Panc1 (cell line): ENCODE measurements around the gene CHRDL1. TPM values are rescaled to one million over a fixed set of nuclear protein-coding genes. Genes with fewer than 3 reads are reported as not detected.

Experiments used
- ATAC-seq: fragments of 200-7000 bp; cut with Tn5 transposase; 2 replicates; pipeline ENCODE4 v1.9.1; 2020; ENCODE audit warnings: mild to moderate bottlenecking, moderate library complexity
- BruUV-seq: library from RNA; stranded (reverse); fragments of 400-500 nt; replicated peaks from 2 replicates; lab custom pipeline; 2021; lab: Mats Ljungman, UMichigan
- CTCF ChIA-PET: fragments of 300-600 bp; sonication (Branson Sonifier 250); formaldehyde crosslinking; loops from one replicate; lab custom pipeline; 2022; ENCODE audit warnings: antibody characterized with exemption; lab: Charles Lee
- POLR2A ChIA-PET: fragments of 300-600 bp; sonication (Branson Sonifier 250); formaldehyde crosslinking; loops from one replicate; lab custom pipeline; 2022; ENCODE audit warnings: antibody characterized with exemption; lab: Charles Lee
- DNase-seq: peaks from one replicate; pipeline ENCODE4 v3.0.0-alpha.2; 2010; ENCODE audit warnings: low read depth, low spot score
- H3K27ac ChIP-seq: 2 replicates; pipeline ENCODE4 v1.5.1; 2011; ENCODE audit warnings: mild to moderate bottlenecking, low read length, inconsistent platforms
- H3K27me3 ChIP-seq: fragments of 200-500 bp; sonication (Bioruptor generic); 2 replicates; pipeline ENCODE4 v1.6.0; 2014; ENCODE audit warnings: low read length, inconsistent platforms; ENCODE audit not compliant: control insufficient read depth, insufficient read depth
- H3K36me3 ChIP-seq: fragments of 200-500 bp; sonication (Bioruptor generic); 2 replicates; pipeline ENCODE4 v1.5.1; 2014; ENCODE audit warnings: inconsistent platforms, mild to moderate bottlenecking, low read length, moderate library complexity; ENCODE audit not compliant: control insufficient read depth, insufficient read depth
- H3K4me1 ChIP-seq: 2 replicates; pipeline ENCODE4 v1.5.1; 2011; ENCODE audit warnings: inconsistent platforms, mild to moderate bottlenecking, low read length, moderate library complexity; ENCODE audit not compliant: control insufficient read depth, insufficient read depth
- H3K4me3 ChIP-seq, 2 experiments: 2 replicates each; pipeline ENCODE4 v1.5.1; 2011 to 2012; ENCODE audit warnings: low read depth in 2 of 2, low read length in 2 of 2, mild to moderate bottlenecking in 2 of 2, inconsistent platforms in 1 of 2, moderate library complexity in 1 of 2
- H3K9me3 ChIP-seq: fragments of 200-500 bp; sonication (Bioruptor generic); 2 replicates; pipeline ENCODE4 v1.5.1; 2014; ENCODE audit warnings: low read depth, mild to moderate bottlenecking, inconsistent platforms, low read length, moderate library complexity; ENCODE audit not compliant: control insufficient read depth, insufficient read depth
- CTCF ChIP-seq: fragments of 450-650 bp; IDR thresholded peaks from 2 replicates; pipeline ENCODE4 v1.5.1; 2017; ENCODE audit warnings: mild to moderate bottlenecking
- POLR2AphosphoS5 ChIP-seq: IDR thresholded peaks from 2 replicates; pipeline ENCODE4 v1.6.1; 2012; ENCODE audit warnings: mild to moderate bottlenecking, low read depth, low read length, moderate library complexity
- REST ChIP-seq, 2 experiments: IDR thresholded peaks; 2 replicates each; pipeline ENCODE4 v1.6.1; 2011 to 2012; ENCODE audit warnings: low read depth in 2 of 2, control low read depth in 1 of 2, low read length in 1 of 2, mild to moderate bottlenecking in 1 of 2, moderate library complexity in 1 of 2; ENCODE audit not compliant: insufficient read depth in 1 of 2
- SIN3A ChIP-seq: IDR thresholded peaks from 2 replicates; pipeline ENCODE4 v1.6.1; 2012; ENCODE audit warnings: low read depth, mild to moderate bottlenecking, low read length, moderate library complexity, borderline replicate concordance; ENCODE audit not compliant: insufficient read depth
- TCF7L2 ChIP-seq: IDR thresholded peaks from 2 replicates; pipeline ENCODE4 v1.6.1; 2011; ENCODE audit warnings: mild to moderate bottlenecking, low read depth, low read length, inconsistent platforms
- in situ Hi-C: cut with HindIII; loops from 2 replicates; pipeline ENCODE4 v1.10.0; 2016; ENCODE audit warnings: low sequenced_read_pairs, low pct_unique_long_range_greater_than_20kb
- intact Hi-C: fragments of 100-400 bp; cut with micrococcal nuclease; formaldehyde crosslinking; loops from one replicate; pipeline ENCODE4 v1.10.0; 2022; ENCODE audit not compliant: unreplicated experiment
- total RNA-seq: library from RNA; stranded (reverse); gene quantifications from one replicate; pipeline ENCODE4 v1.2.1, GENCODE V29; 2021; ENCODE audit not compliant: unreplicated experiment

CHRDL1 gene
- total RNA-seq, 1 experiment from 2014 or later, result 0.08 TPM

- no peak overlapping the region for H3K27ac ChIP-seq
- H3K27me3 ChIP-seq, result no peaks in the 10 kb centered on the region
- TF ChIP-seq TCF7L2 (no peak), REST (IDR thresholded peaks at IDR 0.05; ENCODE audit: insufficient read depth in 1 of 2, low read depth in 2 of 2, low read length in 1 of 2) (no peak), SIN3A (no peak), POLR2AphosphoS5 (no peak), CTCF (no peak)
- CTCF ChIA-PET, result no interaction called here
- H3K4me1 ChIP-seq, result no peaks in the 10 kb centered on the region
- ATAC-seq (no peak), DNase-seq (no peak)
- in situ Hi-C loops, result no loop called here
- POLR2A ChIA-PET, result no interaction called here
- BruUV-seq, result no TSS peak
- no peak overlapping the region for H3K4me3 ChIP-seq
- intact Hi-C loops, result no loop called here
- H3K36me3 ChIP-seq, result no peaks in the 10 kb centered on the region
- H3K9me3 ChIP-seq, result no peaks in the 10 kb centered on the region
Observed at GRCh38 chrX:110734894-110735541, 60.6 kb downstream of the CHRDL1 start.

- Histone ChIP-seq H3K27ac (no peak overlapping the region), H3K27me3 (no peaks in the 10 kb centered on the region), H3K9me3 (no peaks in the 10 kb centered on the region), H3K4me3 (no peak overlapping the region), H3K36me3 (no peaks in the 10 kb centered on the region), H3K4me1 (no peaks in the 10 kb centered on the region)
- no TSS peak for BruUV-seq
- DNase-seq (no peak), ATAC-seq (no peak)
- no peak for TF ChIP-seq TCF7L2
- no peak for TF ChIP-seq CTCF
- no peak for TF ChIP-seq SIN3A
- no peak for TF ChIP-seq POLR2AphosphoS5
- no peak for TF ChIP-seq REST (IDR thresholded peaks at IDR 0.05; ENCODE audit: insufficient read depth in 1 of 2, low read depth in 2 of 2, low read length in 1 of 2)
- ChIA-PET CTCF (no interaction called here), POLR2A (no interaction called here)
- intact Hi-C loops, result no loop called here
- in situ Hi-C loops, result no loop called here
Observed at GRCh38 chrX:110734271-110734670, 61.3 kb downstream of the CHRDL1 start.
